Activated CD8-positive, alpha-beta memory T cell treated with anti-CD3 and anti-CD28 coated beads, Interleukin-2, amount 50 U/mL, for 48 hours (primary cell): ENCODE measurements around the gene CEACAM19.
"Not testable (repeated sequence)": the region's sequence is repeated elsewhere in the genome, so short reads cannot be mapped to it uniquely, and the experiment has no call there.

Experiments
- DNase-seq: peaks from one replicate; pipeline ENCODE4 v3.0.0-alpha.2; 2020

Gene CEACAM19

GRCh38 chr19:44702551-44703176 lies 31.4 kb downstream of the CEACAM19 start:
- no peak for DNase-seq

GRCh38 chr19:44703336-44704078 lies 32.2 kb downstream of the CEACAM19 start:
- DNase-seq: no peak

DNA sequence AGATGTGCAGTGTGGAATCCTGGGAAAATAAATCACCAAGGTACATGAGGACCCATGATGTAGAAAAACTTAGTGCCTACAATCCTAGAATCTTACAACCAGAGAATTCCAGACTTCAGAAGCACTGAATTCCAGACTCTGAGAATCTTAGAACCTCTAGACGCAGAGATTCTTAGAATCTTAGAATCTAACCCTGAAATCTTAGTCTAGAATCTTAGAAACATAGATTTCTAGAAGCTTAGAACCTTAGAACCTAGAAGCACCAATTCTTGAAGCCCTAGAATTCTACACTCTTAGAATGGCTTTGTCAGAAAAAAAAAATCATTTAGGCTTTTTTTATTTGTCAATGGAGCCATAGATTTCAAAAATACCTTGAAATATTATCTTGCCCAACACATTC lies 33.7 kb downstream of the CEACAM19 start:
- no peak for DNase-seq

DNA sequence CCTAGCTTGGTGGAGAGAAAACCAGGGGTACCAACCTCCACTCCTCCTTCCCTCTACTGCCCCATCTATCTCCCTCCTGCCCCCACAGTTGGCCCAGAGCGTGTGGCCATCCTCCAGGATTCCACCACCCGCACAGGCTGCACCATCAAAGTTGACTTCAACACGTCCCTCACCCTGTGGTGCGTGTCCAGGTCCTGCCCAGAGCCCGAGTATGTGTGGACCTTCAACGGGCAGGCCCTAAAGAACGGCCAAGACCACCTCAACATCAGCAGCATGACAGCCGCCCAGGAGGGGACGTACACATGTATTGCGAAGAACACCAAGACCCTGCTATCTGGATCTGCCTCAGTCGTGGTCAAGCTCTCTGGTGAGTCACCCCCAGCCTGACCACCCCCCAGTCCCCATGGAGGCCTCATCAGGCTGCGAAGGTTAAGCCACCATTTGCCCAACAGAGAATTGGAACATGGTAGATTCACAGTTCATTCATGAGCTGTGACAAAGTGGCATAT lies 34.3 kb downstream of the CEACAM19 start:
- DNase-seq: no peak

GRCh38 chr19:44706506-44707236 lies 35.4 kb downstream of the CEACAM19 start:
- no peak for DNase-seq

DNA sequence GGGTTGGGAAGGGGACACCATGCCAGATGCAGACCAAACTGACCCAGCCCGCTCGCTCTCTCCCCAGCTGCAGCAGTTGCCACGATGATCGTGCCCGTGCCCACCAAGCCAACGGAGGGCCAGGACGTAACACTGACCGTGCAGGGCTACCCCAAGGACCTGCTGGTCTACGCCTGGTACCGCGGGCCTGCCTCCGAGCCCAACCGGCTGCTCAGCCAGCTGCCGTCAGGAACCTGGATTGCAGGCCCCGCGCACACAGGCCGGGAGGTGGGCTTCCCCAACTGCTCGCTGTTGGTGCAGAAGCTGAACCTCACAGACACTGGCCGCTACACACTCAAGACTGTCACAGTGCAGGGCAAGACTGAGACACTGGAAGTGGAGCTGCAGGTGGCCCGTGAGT lies 36.5 kb downstream of the CEACAM19 start:
- DNase-seq: no peak

DNA sequence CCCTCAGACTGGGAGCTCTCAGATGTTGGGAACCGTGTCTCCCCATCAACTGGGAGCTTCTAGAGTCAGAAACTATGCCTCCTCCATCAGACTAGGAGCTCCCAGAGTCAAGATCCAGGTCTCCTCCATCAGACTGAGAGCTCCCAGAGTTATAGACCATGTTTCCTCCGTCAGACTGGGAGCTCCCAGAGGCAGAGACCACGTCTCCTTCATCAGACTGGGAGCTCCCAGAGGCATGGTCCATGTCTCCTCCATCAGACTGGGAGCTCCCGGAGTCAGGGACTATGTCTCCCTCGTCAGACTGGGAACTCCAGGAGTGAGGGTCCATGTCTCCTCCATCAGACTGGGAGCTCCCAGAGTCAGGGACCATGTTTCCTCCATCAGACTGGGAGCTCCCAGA lies 37.7 kb downstream of the CEACAM19 start:
- no peak for DNase-seq

GRCh38 chr19:44709434-44710266 lies 38.4 kb downstream of the CEACAM19 start:
- not testable (repeated sequence) for DNase-seq

DNA sequence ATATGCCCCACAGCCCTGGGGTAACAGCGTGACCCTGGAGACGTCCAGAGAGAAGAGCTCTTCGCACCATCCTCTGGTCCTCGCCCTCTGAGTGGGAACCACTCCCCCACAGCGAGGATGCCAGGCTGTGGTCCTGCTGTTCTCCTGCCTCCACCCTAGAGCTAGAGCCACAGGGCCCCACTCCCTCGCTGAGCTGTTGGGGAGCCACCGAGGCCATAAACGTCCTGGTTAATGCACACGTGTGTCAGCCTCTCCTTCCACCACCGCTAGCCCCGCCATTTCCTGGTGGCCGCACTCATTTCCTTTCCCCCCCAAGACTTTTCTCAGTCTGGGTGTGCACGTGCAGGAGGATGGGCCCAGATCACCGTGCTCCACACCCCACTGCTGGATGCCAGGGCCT lies 39.2 kb downstream of the CEACAM19 start:
- no peak for DNase-seq

- no peak for DNase-seq
Measured at GRCh38 chr19:44712864-44713515, 41.7 kb downstream of the CEACAM19 start.

DNA sequence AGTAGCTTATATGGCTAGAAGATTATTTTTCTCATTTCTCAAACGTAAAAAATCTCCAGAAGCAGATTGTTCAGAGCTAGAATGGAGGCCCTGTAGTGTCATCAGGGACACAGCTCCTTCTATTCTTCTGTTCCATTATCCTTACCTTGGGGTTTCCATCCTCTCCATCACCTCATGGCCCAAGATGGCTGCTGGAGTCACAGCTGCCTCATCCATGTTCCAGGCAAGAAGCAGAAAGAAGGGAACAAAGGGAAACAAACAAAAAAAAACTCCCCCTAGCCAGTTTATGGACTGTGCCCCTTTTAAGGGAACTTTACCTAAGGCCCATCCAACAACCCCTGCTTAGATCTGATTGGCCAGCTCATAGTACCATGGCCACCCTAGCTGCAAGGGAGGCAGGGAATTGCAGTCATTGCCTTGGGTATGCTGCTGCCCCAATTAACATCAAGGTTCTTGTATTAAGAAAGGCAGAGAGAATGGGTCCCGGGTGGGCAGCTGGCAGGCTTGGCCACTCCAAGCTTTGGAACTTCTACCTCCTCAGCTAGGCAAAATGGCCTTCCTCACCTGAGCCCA lies 43.4 kb downstream of the CEACAM19 start:
- no peak for DNase-seq

DNA sequence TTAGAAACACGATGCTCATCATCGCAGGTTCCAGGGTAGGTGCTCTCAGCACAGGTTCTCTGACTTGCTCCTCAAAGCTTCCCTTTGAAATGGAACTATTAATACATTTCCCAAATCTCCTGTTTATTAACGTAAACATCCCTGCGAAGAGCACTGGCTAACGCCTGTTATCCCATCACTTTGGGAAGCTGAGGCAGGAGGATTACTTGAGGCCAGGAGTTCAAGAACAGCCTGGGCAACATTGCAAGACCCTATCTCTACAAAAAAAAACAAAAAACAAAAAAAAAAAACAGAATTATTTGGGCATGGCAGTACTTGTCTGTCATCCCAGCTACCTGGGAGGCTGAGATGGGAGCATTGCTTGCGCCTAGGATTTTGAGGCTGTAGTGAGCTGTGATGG lies 46.3 kb downstream of the CEACAM19 start:
- no peak for DNase-seq

- no peak for DNase-seq
Measured at GRCh38 chr19:44718441-44719261, 47.4 kb downstream of the CEACAM19 start.

DNA sequence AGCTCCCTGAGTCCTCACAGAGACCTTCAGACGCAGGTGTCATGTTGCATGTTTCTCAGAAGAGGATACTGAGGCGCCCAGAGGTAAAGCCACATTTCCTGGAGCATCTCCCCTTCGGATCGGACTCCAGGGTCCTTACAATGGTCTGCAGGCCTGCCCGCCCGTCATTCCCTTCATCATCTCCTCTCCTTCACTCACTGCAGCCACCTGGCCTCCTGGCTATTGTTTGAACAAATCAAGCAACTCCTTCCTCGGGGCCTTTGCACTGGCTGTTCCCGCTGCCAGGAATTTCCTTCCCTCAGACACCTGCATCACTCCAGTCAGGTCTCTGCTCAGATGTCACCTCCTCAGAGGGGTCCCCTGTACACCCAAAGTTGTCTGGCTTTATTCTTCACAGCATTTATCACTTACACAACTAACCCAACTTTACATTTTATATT lies 48.0 kb downstream of the CEACAM19 start:
- DNase-seq: no peak

GRCh38 chr19:44720396-44720795 lies 49.1 kb downstream of the CEACAM19 start:
- DNase-seq: not testable (repeated sequence)

GRCh38 chr19:44720945-44721344 lies 49.7 kb downstream of the CEACAM19 start:
- no peak for DNase-seq

- DNase-seq: not testable (repeated sequence)
Measured at GRCh38 chr19:44721369-44721768, 50.1 kb downstream of the CEACAM19 start.

- no peak for DNase-seq
Measured at GRCh38 chr19:44722131-44723121, 51.1 kb downstream of the CEACAM19 start.

GRCh38 chr19:44723299-44723951 lies 52.1 kb downstream of the CEACAM19 start:
- no peak for DNase-seq
